ENCODE data around the gene GNB1L. TPM values are rescaled to one million over a fixed set of nuclear protein-coding genes. Genes with fewer than 3 reads are reported as not detected.
A peak's percentile ranks its signal among the peaks of the same experiment; 100 is the strongest.

GNB1L gene
- total and polyA plus RNA-seq, 9 of the 15 experiments (the other 6 are each of a cell fraction or from before 2014, with no cell fraction given): 0.56 to 50.5 (median 10.2) TPM

DNA sequence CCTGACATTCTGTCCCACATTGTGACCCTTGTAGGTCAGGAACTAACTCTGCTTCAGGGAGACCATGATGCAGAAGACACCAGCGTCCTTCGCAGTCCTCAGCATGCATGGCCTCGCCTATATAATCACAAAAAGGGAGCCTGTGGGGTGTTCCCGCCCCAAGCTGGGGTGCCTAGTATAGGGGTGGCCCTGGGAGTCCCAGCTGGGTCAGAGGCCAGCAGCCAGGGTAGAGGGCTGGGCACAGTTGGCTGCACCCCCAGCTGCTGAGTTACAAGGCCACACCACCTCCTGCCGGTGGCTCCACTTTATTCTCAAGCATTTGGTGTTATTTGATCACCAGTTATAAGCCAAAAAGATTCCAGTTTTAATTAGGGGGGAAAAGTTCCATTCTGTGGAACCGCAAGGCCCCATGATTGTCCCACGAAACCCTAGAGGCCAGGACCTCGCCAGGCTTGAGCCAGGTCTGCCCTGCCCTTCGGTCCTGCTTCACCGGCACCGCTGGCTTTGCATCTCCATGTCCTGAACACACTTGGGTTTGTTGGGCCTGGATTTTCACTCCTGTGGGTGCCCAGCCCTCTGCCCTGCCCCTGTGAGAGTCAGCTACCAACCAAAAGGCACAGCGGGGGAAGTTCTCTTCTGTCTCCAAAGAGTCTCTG is 15.0 kb upstream of the GNB1L start:
- no peak overlapping the region for H3K4me2 ChIP-seq (ENCODE audit: insufficient read depth, low read length)
- ATAC-seq: 0 out of 3 replicates have a peak, but pooled peaks have one; percentile 5
- H3K4me3 ChIP-seq: no peak overlapping the region
- BruUV-seq (replicated peaks): no TSS peak
- peaks cover 2 to 30% of the 10 kb centered on the region in 2 experiments; a peak in 3 of 5 replicates for H3K27me3 ChIP-seq (ENCODE audit: control insufficient read depth in 2 of 2, insufficient read depth in 2 of 2, low read length in 2 of 2)
- in situ Hi-C loops (cut with MboI) (no loop called here), intact Hi-C loops (cut with micrococcal nuclease) (no loop called here)
- FAIRE-seq: no peak
- H3K27ac ChIP-seq (ENCODE audit: extremely low read depth, low read depth, low read length): no peak overlapping the region
- ChIA-PET POLR2A (interaction anchor here (0.5 to 2.3 kb wide), 6 partner anchors 10 to 76 kb away, joined by 3 to 22 read pairs (median 4); partner anchors contain the start of genes GNB1L and RTL10), CTCF (ENCODE audit: low intra/inter-chr PET ratio) (interaction anchor here (0.8 to 1.4 kb wide), 3 partner anchors 43 to 139 kb away, joined by 3 to 5 read pairs (median 3); no protein-coding TSS in a partner anchor)
- no peak for DNase-seq (ENCODE audit: extremely low read depth in 1 of 4, low spot score in 3 of 4)
- H3K9ac ChIP-seq (ENCODE audit: insufficient read depth in 1 of 2, low read depth in 2 of 2, low read length in 2 of 2): peak overlapping the region in 1 of 2 experiments; percentile 69; a peak in 2 of 4 replicates
- H2AFZ ChIP-seq (ENCODE audit: low read depth, low read length): no peak overlapping the region
- no peaks in the 10 kb centered on the region for H3K9me3 ChIP-seq (replicated peaks; ENCODE audit: control insufficient read depth, insufficient read depth, low read depth, low read length)
- peaks cover 7 to 60% of the 10 kb centered on the region in 2 experiments; a peak in 4 of 5 replicates for H3K4me1 ChIP-seq (replicated peaks in 1 of 2; ENCODE audit: control insufficient read depth in 2 of 2, insufficient read depth in 2 of 2, low read length in 2 of 2)
- H3K9me1 ChIP-seq (ENCODE audit: control insufficient read depth, insufficient read depth, low read length): no peaks in the 10 kb centered on the region
- peaks cover 13% of the 10 kb centered on the region for H4K20me1 ChIP-seq (replicated peaks; ENCODE audit: control insufficient read depth, insufficient read depth, low read length)
- 61% methylated on average over 12 of the region's 12 CpGs for WGBS (ENCODE audit: insufficient coverage, low coverage, missing lambda C conversion rate)
- H3K36me3 ChIP-seq (ENCODE audit: control insufficient read depth, insufficient read depth, low read length): no peaks in the 10 kb centered on the region
- no peaks in the 10 kb centered on the region for H3K79me2 ChIP-seq (ENCODE audit: control insufficient read depth, insufficient read depth, low read length)
- TF ChIP-seq, protein P1, sequence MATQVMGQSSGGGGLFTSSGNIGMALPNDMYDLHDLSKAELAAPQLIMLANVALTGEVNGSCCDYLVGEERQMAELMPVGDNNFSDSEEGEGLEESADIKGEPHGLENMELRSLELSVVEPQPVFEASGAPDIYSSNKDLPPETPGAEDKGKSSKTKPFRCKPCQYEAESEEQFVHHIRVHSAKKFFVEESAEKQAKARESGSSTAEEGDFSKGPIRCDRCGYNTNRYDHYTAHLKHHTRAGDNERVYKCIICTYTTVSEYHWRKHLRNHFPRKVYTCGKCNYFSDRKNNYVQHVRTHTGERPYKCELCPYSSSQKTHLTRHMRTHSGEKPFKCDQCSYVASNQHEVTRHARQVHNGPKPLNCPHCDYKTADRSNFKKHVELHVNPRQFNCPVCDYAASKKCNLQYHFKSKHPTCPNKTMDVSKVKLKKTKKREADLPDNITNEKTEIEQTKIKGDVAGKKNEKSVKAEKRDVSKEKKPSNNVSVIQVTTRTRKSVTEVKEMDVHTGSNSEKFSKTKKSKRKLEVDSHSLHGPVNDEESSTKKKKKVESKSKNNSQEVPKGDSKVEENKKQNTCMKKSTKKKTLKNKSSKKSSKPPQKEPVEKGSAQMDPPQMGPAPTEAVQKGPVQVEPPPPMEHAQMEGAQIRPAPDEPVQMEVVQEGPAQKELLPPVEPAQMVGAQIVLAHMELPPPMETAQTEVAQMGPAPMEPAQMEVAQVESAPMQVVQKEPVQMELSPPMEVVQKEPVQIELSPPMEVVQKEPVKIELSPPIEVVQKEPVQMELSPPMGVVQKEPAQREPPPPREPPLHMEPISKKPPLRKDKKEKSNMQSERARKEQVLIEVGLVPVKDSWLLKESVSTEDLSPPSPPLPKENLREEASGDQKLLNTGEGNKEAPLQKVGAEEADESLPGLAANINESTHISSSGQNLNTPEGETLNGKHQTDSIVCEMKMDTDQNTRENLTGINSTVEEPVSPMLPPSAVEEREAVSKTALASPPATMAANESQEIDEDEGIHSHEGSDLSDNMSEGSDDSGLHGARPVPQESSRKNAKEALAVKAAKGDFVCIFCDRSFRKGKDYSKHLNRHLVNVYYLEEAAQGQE (IDR thresholded peaks at IDR 0.05; ENCODE audit: borderline replicate concordance): peak; percentile 44; the same call in 1 of the 2 replicates
- TF ChIP-seq, protein P1 (CRISPR knock-in tag; IDR thresholded peaks at IDR 0.05; ENCODE audit: low read depth): no peak
- peak in 1 of 2 experiments; percentile 51; a peak in 2 of 4 replicates for TF ChIP-seq RAD21 (CRISPR knock-in tag; conservative IDR thresholded peaks at IDR 0.05 in 1 of 2, IDR thresholded peaks at IDR 0.05 in 1 of 2)
- TF ChIP-seq, protein P2, sequence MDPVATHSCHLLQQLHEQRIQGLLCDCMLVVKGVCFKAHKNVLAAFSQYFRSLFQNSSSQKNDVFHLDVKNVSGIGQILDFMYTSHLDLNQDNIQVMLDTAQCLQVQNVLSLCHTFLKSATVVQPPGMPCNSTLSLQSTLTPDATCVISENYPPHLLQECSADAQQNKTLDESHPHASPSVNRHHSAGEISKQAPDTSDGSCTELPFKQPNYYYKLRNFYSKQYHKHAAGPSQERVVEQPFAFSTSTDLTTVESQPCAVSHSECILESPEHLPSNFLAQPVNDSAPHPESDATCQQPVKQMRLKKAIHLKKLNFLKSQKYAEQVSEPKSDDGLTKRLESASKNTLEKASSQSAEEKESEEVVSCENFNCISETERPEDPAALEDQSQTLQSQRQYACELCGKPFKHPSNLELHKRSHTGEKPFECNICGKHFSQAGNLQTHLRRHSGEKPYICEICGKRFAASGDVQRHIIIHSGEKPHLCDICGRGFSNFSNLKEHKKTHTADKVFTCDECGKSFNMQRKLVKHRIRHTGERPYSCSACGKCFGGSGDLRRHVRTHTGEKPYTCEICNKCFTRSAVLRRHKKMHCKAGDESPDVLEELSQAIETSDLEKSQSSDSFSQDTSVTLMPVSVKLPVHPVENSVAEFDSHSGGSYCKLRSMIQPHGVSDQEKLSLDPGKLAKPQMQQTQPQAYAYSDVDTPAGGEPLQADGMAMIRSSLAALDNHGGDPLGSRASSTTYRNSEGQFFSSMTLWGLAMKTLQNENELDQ (CRISPR knock-in tag; IDR thresholded peaks at IDR 0.05; ENCODE audit: borderline replicate concordance): no peak
- no peak for TF ChIP-seq SREBF2 (CRISPR knock-in tag; IDR thresholded peaks at IDR 0.05)
- TF ChIP-seq FOXM1 (IDR thresholded peaks at IDR 0.05; ENCODE audit: low read depth): no peak
- no peak for TF ChIP-seq FOXM1 (CRISPR knock-in tag; IDR thresholded peaks at IDR 0.05; ENCODE audit: low read depth)
- TF ChIP-seq ZNF24 (IDR thresholded peaks at IDR 0.05): no peak
- no peak for TF ChIP-seq NR0B1 (IDR thresholded peaks at IDR 0.05; ENCODE audit: partially characterized antibody)
